Hematopoietic multipotent progenitor cell treated with erythropoietin and hydrocortisone succinate and interleukin-3 and kit ligand, for 15 days (in vitro differentiated cells): ENCODE results near the gene NOA1.
"Not testable (repeated sequence)": the region's sequence is repeated elsewhere in the genome, so short reads cannot be mapped to it uniquely, and the experiment has no call there.

Source experiments
- DNase-seq: peaks from one replicate; pipeline ENCODE4 v3.0.0-alpha.2; 2015; ENCODE audit warnings: low spot score

The NOA1 gene

GRCh38 chr4:56958111-56958517 lies 19.3 kb downstream of the NOA1 start:
- DNase-seq, result no peak

- no peak for DNase-seq
These were observed 23.5 kb downstream of the NOA1 start for GRCh38 chr4:56953680-56954520.

GRCh38 chr4:56941403-56941802 lies 36.0 kb downstream of the NOA1 start:
- DNase-seq, result no peak

GRCh38 chr4:56940971-56941370 lies 36.4 kb downstream of the NOA1 start:
- no peak for DNase-seq

GRCh38 chr4:56940403-56940802 lies 37.0 kb downstream of the NOA1 start:
- DNase-seq, result no peak

- not testable (repeated sequence) for DNase-seq
These were observed 37.6 kb downstream of the NOA1 start for GRCh38 chr4:56939826-56940225.

- no peak for DNase-seq
These were observed 40.1 kb downstream of the NOA1 start for GRCh38 chr4:56937262-56937661.

- no peak for DNase-seq
These were observed 45.5 kb downstream of the NOA1 start for GRCh38 chr4:56931924-56932323.

- no peak for DNase-seq
These were observed 46.8 kb downstream of the NOA1 start for GRCh38 chr4:56930638-56931037.

- DNase-seq, result no peak
These were observed 50.2 kb downstream of the NOA1 start for GRCh38 chr4:56927196-56927595.

- not testable (repeated sequence) for DNase-seq
These were observed 62.4 kb downstream of the NOA1 start for GRCh38 chr4:56914977-56915376.

GRCh38 chr4:56914336-56914735 lies 63.1 kb downstream of the NOA1 start:
- no peak for DNase-seq
